COLO668 (cell line): ENCODE data around the gene ARHGEF16.

Experiments used
- DNase-seq: peaks from one replicate; lab custom pipeline; 2025; ENCODE audit not compliant: unreplicated experiment; lab: John Stamatoyannopoulos, UW

Gene ARHGEF16

DNA sequence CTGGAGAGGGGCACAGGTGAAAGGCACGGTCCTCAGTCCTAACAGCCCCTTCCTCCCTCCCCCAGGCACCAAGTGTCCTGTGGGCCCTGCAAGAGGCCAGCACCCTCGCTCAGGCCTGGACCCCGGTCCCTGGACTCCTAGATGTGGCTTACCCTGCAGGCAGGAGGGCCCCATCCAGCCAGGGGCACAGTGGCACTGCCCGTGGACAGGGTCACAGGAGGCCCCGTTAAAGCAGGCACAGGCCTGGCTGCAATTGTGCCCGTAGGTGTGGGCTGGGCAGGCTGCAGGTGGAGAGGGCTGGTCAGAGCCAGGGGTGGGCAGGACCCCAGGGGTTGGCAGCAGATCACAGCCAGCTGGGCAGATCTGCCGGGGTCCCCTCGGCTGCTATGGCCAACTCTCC lies 44.5 kb downstream of the ARHGEF16 start:
- no peak for DNase-seq

DNA sequence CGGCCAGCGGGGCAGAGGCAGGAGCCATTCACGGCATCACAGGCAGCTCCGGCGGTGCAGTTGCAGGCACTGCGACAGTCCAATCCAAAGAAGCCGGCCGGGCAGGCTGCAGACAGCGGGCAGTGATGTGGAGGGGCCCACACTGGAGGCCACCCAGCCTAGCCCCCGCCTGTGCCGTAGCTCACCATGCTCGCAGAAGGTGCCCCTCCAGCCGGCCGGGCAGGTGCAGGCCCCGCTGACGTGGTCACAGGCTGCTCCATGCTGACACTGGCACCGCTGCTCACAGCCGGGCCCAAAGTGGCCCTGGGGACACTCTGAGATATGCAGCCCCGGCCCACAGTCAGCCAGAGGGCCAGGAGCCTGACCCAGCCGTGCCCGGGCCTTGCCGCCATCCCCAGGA lies 45.1 kb downstream of the ARHGEF16 start:
- DNase-seq, result peak; percentile 55

DNA sequence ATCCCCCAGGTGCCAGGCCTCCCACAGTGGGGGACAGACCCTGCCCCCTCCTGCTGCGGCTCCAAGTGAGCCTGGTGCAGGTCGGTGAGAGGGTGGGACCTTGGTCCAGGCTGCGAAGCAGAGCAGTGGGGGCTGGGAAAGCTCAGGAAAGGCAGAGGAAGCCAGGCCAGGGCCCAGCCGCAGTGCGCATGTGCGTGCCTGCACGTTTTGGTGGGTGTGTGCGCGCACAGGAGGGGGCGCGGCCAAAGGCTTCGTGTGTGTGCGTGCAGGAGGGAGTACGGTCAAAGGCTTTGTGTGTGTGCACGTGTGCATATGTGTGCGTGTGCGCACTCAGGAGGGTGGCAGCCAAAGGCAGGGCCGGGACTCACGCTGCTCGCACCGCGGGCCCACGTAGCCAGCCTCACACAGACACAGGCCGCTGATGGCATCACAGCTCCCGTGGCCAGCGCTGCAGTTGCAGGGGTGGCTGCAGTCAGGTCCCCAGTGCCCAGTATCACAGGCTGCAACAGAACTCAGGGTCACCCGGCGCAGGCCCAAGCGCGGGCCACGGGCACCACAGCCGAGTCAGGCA lies 45.9 kb downstream of the ARHGEF16 start:
- DNase-seq, result no peak

GRCh38 chr1:3501437-3501836 lies 47.0 kb downstream of the ARHGEF16 start:
- no peak for DNase-seq

- DNase-seq, result no peak
These were observed 47.6 kb downstream of the ARHGEF16 start for GRCh38 chr1:3501856-3502640.

- no peak for DNase-seq
These were observed 48.4 kb downstream of the ARHGEF16 start for GRCh38 chr1:3502641-3503524.

- no peak for DNase-seq
These were observed 49.0 kb downstream of the ARHGEF16 start for GRCh38 chr1:3503525-3503886.

DNA sequence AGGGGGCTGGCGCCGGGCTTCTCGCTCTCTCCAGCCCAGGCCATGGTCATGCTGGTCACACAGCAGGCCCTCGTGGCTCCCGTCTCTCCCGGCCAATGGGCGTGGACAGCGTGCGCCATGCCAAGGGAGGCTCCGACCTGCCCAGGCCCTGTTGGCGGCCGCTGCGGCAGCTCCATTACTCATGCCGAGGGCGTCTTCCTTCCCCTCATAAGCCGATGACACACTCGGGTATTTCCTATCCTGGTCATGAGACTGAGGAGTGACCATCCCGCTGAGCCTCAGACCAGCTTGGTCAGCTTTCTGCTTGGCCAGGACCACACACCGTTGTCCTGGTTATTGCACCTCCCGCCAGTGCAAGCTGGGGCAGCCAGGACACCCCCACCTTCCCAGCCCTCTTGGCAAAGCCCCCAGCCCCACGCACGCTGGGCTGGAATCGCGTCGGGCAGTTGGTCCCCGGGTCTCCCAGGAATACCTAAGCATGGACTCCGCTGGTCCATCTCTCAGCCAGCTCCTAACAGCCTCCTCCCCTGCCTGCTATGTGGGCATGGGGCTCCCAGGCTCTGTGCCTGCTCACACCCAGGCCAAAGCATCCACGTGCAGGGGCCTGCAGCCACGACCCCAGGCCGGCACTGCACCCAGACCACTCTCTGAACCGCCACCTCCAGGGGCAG lies 49.8 kb downstream of the ARHGEF16 start:
- DNase-seq, result no peak

GRCh38 chr1:3504822-3505153 lies 50.3 kb downstream of the ARHGEF16 start:
- DNase-seq, result peak; percentile 90

GRCh38 chr1:3505161-3505560 lies 50.7 kb downstream of the ARHGEF16 start:
- DNase-seq, result peak; percentile 90

DNA sequence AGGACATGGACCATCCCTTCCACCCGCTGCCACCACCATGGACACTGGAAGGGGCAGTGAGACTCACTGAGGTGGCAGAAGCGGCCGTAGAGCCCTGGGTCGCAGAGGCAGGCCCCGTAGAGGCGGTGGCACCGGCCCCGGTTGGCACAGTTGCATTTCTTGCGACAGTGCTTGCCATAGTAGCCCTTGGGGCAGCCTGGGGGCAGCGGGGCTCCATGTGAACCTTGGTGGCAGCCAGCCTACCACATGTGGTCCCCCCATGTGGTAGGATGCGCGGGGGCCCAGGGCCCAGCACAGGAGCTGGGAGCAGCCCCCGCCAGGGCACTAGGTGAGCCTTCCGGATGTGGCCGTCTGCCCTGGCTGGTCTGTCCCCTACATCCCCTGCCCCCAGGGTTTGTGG lies 51.6 kb downstream of the ARHGEF16 start:
- DNase-seq, result no peak

DNA sequence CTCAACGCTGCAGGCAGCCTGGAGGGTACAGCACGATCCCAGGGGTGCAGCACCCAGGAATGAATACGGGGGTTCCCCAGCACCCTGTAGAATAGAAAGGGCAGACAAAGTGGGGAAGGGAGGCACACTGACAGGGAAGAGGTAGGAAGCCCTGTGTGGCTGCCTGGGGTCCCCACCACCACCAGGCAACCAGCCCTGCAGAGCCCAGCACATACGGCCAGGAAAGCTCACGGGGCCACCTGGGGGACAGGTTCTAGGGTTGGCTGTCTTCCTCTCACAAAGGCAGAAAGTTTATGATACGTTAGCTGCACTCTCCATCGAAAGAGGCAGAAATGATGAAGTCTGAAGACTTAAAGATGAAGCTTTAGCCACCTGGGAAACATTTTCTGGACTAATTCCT lies 52.5 kb downstream of the ARHGEF16 start:
- no peak for DNase-seq

GRCh38 chr1:3507636-3508275 lies 53.3 kb downstream of the ARHGEF16 start:
- no peak for DNase-seq

DNA sequence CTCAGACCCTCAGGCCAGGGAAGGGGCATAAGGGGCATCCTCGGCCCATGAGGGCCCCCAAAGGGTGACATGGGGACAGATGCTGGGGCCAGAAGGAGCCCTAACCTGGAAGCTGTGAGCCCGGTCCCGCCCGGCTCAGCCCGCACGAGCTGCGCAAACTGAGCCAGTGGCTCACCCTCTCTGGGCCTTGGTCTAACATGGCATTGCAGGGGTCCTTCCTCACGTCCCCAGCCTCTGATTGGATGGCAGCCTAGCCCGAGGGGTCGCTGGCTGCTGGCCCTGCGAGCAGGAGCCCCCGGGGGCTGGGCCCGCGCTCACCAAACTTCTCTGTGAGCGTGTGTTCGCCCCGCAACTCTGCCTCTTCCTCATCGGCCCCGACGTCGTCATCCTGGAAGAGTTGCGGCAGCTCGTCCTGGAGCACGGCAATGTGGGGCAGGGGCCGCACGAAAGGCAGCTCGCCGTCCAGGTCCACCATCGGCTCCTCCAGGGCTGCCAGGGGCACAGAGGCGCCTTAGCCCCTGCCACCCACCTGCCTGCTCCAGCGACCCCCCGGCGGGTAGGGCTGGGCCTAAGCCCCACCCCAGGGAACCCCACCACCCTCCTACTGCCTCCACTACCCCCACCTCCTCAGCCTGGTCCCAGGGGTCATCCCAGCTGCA lies 54.4 kb downstream of the ARHGEF16 start:
- no peak for DNase-seq

DNA sequence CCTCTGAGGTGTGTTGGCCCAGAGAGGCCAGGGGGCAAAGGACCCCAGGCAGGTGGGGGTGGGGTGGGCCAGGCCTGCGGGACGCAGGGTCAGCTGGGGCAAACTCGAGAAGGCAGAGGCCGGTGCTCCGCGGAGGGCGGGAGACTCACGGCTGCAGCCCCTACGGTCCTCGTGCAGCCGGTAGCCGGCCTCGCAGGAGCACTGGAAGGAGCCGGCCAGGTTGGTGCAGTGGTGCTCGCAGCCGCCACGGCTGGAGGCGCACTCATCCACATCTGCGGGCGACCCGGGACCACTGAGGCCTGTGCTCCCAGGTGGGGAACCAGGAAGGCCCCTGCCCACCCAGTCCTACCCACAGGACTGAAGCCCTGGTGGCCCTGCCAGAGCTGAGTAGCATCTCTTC lies 55.3 kb downstream of the ARHGEF16 start:
- no peak for DNase-seq

GRCh38 chr1:3510136-3510955 lies 55.9 kb downstream of the ARHGEF16 start:
- peak; percentile 71 for DNase-seq

DNA sequence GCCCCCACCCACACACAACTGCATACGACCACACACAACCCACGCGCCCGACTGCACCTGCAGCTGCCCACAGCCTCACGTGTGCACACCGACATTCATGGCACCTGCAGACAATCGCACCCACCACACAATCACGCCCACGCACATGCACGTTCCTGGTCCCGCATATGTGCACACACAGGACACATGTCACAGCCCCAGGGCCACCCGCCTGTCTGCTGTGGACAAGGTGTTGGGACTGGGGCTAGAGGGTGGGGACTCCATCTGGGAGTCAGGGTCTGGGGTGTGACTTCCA lies 56.4 kb downstream of the ARHGEF16 start:
- DNase-seq, result no peak

DNA sequence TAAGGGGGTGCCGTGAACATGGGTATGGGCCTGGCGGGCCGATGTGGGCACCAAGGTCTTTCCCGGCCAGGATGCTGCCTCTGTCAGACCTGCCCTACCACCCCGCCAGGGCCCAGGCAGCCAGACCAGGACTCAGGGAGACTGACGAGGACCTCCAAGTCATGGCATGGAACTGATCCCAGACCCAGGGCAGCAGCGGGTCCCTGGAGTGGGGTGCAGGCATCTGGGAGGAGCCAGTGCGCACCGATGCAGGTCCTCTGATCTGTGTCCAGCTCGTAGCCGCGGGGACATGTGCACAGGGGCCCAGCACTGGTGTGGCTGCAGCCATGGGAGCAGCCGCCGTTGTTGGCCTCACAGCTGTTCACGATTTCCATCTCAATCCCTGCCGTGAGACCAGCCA lies 56.8 kb downstream of the ARHGEF16 start:
- DNase-seq, result no peak

DNA sequence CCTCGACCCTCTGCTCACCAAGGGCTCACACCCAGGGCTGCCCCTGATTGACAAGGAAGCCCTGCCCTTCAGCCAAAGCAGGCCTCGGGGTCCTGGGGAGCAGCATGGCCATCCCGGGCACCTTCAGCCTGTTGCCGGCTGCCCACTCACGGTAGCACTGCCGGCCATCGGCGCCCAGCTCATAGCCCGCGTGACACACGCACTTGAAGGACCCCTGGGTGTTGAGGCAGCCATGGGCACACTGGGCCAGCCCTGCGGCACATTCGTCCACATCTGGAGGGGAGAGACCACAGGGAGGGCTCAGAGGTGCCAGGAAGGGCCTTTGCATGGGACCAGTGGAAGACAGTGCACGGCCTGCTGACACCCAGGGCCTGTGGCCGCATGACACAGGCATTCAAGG lies 57.4 kb downstream of the ARHGEF16 start:
- DNase-seq, result no peak

GRCh38 chr1:3514404-3514803 lies 59.9 kb downstream of the ARHGEF16 start:
- peak; percentile 89 for DNase-seq
